Fibroblast of mammary gland (primary cell): ENCODE results near the gene TMEM239.

Experiments
- DNase-seq: peaks from one replicate; pipeline ENCODE4 v3.0.0-alpha.2; 2010; ENCODE audit warnings: low read depth
- H3K4me3 ChIP-seq: 2 replicates; pipeline ENCODE4 v1.5.1; 2011; ENCODE audit warnings: low read depth, mild to moderate bottlenecking, low read length, moderate library complexity; ENCODE audit not compliant: control insufficient read depth
- TF ChIP-seq, protein P1 (sequence below): conservative IDR thresholded peaks from 2 replicates; pipeline ENCODE4 v1.5.1; 2011; ENCODE audit warnings: low read depth, low read length, inconsistent platforms; ENCODE audit not compliant: control insufficient read depth, insufficient read depth

Gene TMEM239

DNA sequence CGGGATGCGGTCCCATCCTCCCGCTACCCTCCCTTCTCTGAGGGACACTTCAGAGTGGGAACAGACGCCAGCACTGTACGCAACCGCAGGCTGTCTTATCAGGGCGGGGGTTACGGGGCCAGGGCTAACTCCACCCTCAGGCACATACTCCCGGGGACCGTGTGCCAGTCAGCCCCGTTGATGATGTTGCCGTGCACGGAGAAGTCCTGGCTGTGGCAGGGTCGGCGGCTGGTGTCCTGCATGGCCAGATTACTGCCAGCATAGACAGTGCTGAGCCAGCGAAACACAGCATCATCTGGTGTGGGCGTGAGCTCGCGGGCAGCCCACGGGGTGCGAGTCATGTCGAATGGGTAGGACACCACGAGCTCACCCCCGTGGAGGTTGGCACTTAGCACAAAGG is 20.7 kb upstream of the TMEM239 start:
- TF ChIP-seq, protein P1, sequence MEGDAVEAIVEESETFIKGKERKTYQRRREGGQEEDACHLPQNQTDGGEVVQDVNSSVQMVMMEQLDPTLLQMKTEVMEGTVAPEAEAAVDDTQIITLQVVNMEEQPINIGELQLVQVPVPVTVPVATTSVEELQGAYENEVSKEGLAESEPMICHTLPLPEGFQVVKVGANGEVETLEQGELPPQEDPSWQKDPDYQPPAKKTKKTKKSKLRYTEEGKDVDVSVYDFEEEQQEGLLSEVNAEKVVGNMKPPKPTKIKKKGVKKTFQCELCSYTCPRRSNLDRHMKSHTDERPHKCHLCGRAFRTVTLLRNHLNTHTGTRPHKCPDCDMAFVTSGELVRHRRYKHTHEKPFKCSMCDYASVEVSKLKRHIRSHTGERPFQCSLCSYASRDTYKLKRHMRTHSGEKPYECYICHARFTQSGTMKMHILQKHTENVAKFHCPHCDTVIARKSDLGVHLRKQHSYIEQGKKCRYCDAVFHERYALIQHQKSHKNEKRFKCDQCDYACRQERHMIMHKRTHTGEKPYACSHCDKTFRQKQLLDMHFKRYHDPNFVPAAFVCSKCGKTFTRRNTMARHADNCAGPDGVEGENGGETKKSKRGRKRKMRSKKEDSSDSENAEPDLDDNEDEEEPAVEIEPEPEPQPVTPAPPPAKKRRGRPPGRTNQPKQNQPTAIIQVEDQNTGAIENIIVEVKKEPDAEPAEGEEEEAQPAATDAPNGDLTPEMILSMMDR = no peak
- no peak overlapping the region for H3K4me3 ChIP-seq
- DNase-seq = no peak

GRCh38 chr20:2796011-2796660 is 20.0 kb upstream of the TMEM239 start:
- TF ChIP-seq, protein P1 = no peak
- DNase-seq = no peak
- no peak overlapping the region for H3K4me3 ChIP-seq

DNA sequence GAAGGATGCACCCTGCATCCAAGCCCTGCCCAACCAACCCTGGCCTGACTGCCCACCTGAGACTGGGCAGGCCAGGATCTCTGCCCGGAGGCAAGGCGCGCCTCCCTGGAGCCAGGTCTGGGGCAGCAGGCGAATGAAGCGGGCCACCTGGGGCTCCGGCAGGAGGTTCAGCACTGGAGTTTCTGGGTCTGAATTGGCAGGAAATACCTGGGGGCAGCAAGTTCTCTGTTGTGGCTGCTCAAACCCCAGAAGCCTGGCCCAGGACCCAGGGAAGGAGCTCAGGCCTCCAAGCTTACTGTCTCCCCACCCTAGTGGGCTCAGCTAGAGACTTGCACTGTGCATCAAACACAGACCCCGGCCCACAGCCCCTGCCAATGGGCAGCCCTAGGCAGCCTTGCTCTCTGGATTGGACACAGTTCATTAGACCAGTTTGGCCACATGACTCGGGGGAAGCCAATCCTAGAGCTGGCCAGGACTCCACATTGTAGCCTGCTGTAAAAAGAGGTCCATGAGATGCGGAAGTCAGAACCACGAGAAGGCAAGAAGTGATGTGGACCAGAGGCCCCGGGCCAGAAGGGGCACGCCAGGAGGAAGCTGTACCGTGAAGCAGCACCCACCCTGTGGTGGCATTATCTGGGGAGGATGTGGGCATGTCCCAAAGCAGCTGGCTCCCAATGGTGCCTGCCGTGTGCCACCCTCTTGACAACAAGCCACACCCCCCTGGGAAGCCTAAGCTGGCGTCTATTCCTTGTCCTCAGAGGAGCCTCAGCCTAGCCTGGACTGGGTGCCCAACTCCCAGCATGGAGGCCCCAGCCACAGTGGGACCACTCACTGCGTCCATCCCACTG is 18.8 kb upstream of the TMEM239 start:
- TF ChIP-seq, protein P1 = no peak
- no peak for DNase-seq
- no peak overlapping the region for H3K4me3 ChIP-seq

GRCh38 chr20:2798095-2798805 is 17.9 kb upstream of the TMEM239 start:
- TF ChIP-seq, protein P1 = no peak
- no peak overlapping the region for H3K4me3 ChIP-seq
- DNase-seq = no peak

GRCh38 chr20:2798814-2799213 is 17.4 kb upstream of the TMEM239 start:
- TF ChIP-seq, protein P1 = no peak
- DNase-seq = peak; percentile 43
- H3K4me3 ChIP-seq = no peak overlapping the region

DNA sequence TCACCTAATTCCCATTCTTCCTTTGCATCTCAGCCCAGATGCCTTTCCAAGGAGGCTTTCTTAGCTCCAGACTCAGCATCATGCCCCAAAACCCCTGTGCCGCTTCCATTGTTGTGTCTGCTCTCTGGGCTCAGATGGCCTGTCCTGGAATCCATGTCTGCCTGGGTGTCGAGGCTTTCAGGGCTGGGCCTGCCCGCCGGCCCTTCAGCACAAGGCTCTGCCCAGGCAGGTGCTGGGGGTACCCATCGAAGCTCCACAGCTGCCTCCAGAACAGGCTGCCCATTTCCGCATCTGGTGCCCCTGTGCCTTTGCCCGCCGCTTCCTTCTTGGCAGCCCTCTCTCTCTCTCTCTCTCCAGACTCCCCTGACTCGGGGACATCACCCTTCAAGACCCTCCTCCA is 16.9 kb upstream of the TMEM239 start:
- TF ChIP-seq, protein P1 = no peak
- no peak for DNase-seq
- no peak overlapping the region for H3K4me3 ChIP-seq
